ENCODE data around the gene MYBL2.

The MYBL2 gene

GRCh38 chr20:43667341-43668132 lies 623 bp downstream of the MYBL2 start (continued):
- TF ChIP-seq ZNF398 (tag by site-specific recombination; IDR thresholded peaks at IDR 0.05), result peak; percentile 60; the same call in 1 of the 2 replicates
- peak; percentile 61 for TF ChIP-seq ZNF692 (tag by site-specific recombination; IDR thresholded peaks at IDR 0.05)
- no peak for TF ChIP-seq ZNF670 (tag by site-specific recombination; IDR thresholded peaks at IDR 0.05; ENCODE audit: low read depth)
- TF ChIP-seq ZNF140 (tag by site-specific recombination; IDR thresholded peaks at IDR 0.05), result no peak
- TF ChIP-seq WT1 (tag by site-specific recombination; IDR thresholded peaks at IDR 0.05), result peak; percentile 68
- peak; percentile 82 for TF ChIP-seq KLF1 (tag by site-specific recombination; IDR thresholded peaks at IDR 0.05)
- peak; percentile 97 for TF ChIP-seq KLF16 (tag by site-specific recombination; IDR thresholded peaks at IDR 0.05)
- TF ChIP-seq ZNF350 (tag by site-specific recombination; IDR thresholded peaks at IDR 0.05), result no peak
- peak; percentile 50 for TF ChIP-seq ZIC2 (tag by site-specific recombination; IDR thresholded peaks at IDR 0.05)
- no peak for TF ChIP-seq ZNF785 (tag by site-specific recombination; IDR thresholded peaks at IDR 0.05)
- 0 out of 2 replicates have a peak, but pooled peaks have one; percentile 25 for TF ChIP-seq ZNF843 (tag by site-specific recombination; IDR thresholded peaks at IDR 0.05)
- peak; percentile 98 for TF ChIP-seq ZNF704 (tag by site-specific recombination; IDR thresholded peaks at IDR 0.05)
- peak; percentile 42 for TF ChIP-seq CTCF (tag by site-specific recombination; IDR thresholded peaks at IDR 0.05)
- peak; percentile 22; the same call in 1 of the 2 replicates for TF ChIP-seq ZBTB20 (tag by site-specific recombination; IDR thresholded peaks at IDR 0.05)
- TF ChIP-seq ZNF585B (tag by site-specific recombination; IDR thresholded peaks at IDR 0.05), result no peak
- TF ChIP-seq ZNF175 (tag by site-specific recombination; IDR thresholded peaks at IDR 0.05), result no peak
- TF ChIP-seq HOXA7 (CRISPR knock-in tag; IDR thresholded peaks at IDR 0.05; ENCODE audit: borderline replicate concordance), result no peak
- TF ChIP-seq ZBTB17 (tag by site-specific recombination; IDR thresholded peaks at IDR 0.05), result 0 out of 2 replicates have a peak, but pooled peaks have one; percentile 13
- TF ChIP-seq REPIN1 (tag by site-specific recombination; IDR thresholded peaks at IDR 0.05; ENCODE audit: low read depth), result no peak
- TF ChIP-seq ZNF777 (tag by site-specific recombination; IDR thresholded peaks at IDR 0.05; ENCODE audit: borderline replicate concordance), result no peak
- TF ChIP-seq ZNF132 (tag by site-specific recombination; IDR thresholded peaks at IDR 0.05; ENCODE audit: borderline replicate concordance), result no peak
- no peak for TF ChIP-seq ZNF654 (tag by site-specific recombination; IDR thresholded peaks at IDR 0.05; ENCODE audit: low read depth)
- TF ChIP-seq ZNF664 (tag by site-specific recombination; IDR thresholded peaks at IDR 0.05), result no peak
- TF ChIP-seq YY1 (tag by site-specific recombination; IDR thresholded peaks at IDR 0.05), result no peak; the same call in 1 of the 2 replicates
- TF ChIP-seq ZNF19 (tag by site-specific recombination; IDR thresholded peaks at IDR 0.05; ENCODE audit: low read depth), result no peak
- TF ChIP-seq ZNF366 (tag by site-specific recombination; conservative IDR thresholded peaks at IDR 0.05), result no peak
- TF ChIP-seq ZNF248 (tag by site-specific recombination; IDR thresholded peaks at IDR 0.05), result no peak
- TF ChIP-seq MYNN (tag by site-specific recombination; IDR thresholded peaks at IDR 0.05; ENCODE audit: borderline replicate concordance), result no peak
- no peak for TF ChIP-seq ZNF114 (tag by site-specific recombination; IDR thresholded peaks at IDR 0.05)
- no peak for TF ChIP-seq ZNF837 (tag by site-specific recombination; IDR thresholded peaks at IDR 0.05)
- peak; percentile 61 for TF ChIP-seq INSM2 (tag by site-specific recombination; IDR thresholded peaks at IDR 0.05)
